ENCODE data around the gene CA10.

DNA sequence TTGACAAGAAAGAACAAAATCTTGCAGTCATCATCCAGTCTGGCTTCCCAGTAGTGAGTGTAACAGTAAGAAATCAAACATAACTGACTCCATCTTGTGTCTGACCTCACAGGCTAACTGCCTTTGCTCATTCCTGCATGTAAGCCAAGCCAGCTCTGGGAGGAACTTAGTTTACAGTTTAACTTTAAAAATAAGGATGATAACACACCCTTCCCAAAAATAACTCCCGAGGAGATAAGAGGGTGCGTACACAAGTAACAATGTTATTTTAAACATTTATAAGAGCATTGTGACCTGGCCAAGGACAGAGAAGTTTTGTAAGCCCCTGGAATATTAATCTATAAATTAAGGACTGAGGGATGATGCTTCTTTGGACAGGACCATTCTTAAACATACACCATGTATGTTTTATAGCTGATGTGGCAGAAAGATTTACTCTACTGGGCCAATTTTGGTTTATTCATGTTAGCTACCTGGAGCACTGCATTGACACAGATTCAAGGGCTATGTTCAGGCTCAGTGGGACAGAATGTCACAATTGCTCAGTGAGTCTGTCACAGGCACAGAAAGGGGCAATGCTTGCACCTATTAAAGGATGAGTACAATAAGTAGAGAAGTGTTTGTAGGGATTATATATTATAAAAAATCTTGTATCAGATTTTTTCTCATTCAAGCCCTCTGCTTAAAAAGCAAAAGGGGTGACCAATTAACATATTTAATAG, 554.1 kb downstream of the CA10 start:
- no peak for TF ChIP-seq POLR2A (IDR thresholded peaks at IDR 0.05; ENCODE audit: low read depth, low read length)
- TF ChIP-seq CTCF (conservative IDR thresholded peaks at IDR 0.05; ENCODE audit: low read depth, low read length): no peak
- TF ChIP-seq CEBPB (IDR thresholded peaks at IDR 0.05; ENCODE audit: low read depth, low read length): no peak
- no peak for TF ChIP-seq RAD21 (IDR thresholded peaks at IDR 0.05; ENCODE audit: low read length)
- no peak for TF ChIP-seq MXI1 (IDR thresholded peaks at IDR 0.05; ENCODE audit: borderline replicate concordance, low read depth, low read length)
- TF ChIP-seq BHLHE40 (IDR thresholded peaks at IDR 0.05; ENCODE audit: low read depth, low read length): no peak
- TF ChIP-seq, protein P1, sequence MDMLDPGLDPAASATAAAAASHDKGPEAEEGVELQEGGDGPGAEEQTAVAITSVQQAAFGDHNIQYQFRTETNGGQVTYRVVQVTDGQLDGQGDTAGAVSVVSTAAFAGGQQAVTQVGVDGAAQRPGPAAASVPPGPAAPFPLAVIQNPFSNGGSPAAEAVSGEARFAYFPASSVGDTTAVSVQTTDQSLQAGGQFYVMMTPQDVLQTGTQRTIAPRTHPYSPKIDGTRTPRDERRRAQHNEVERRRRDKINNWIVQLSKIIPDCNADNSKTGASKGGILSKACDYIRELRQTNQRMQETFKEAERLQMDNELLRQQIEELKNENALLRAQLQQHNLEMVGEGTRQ (IDR thresholded peaks at IDR 0.05; ENCODE audit: low read depth, low read length): no peak
- no peak for TF ChIP-seq RFX5 (IDR thresholded peaks at IDR 0.05; ENCODE audit: low read depth, low read length)
- no peak for TF ChIP-seq NFE2L2 (IDR thresholded peaks at IDR 0.05; ENCODE audit: low read depth, low read length)
- TF ChIP-seq FOS (IDR thresholded peaks at IDR 0.05; ENCODE audit: low read depth, low read length): no peak
